Islet precursor cell (in vitro differentiated cells): Measurements from ENCODE around the gene LRRN2.
"Not testable (repeated sequence)": the region's sequence is repeated elsewhere in the genome, so short reads cannot be mapped to it uniquely, and the experiment has no call there.

Source experiments
- DNase-seq: peaks from one replicate; pipeline ENCODE4 v3.0.0-alpha.2; 2018

Gene LRRN2

GRCh38 chr1:204658295-204658694 is 27.2 kb downstream of the LRRN2 start:
- no peak for DNase-seq

GRCh38 chr1:204653590-204654340 is 31.8 kb downstream of the LRRN2 start:
- no peak for DNase-seq

- no peak for DNase-seq
Measured at GRCh38 chr1:204652497-204652896, 33.0 kb downstream of the LRRN2 start.

GRCh38 chr1:204651843-204652421 is 33.6 kb downstream of the LRRN2 start:
- no peak for DNase-seq

GRCh38 chr1:204650911-204651570 is 34.5 kb downstream of the LRRN2 start:
- no peak for DNase-seq

- DNase-seq, result no peak
Measured at GRCh38 chr1:204649721-204650521, 35.6 kb downstream of the LRRN2 start.

GRCh38 chr1:204648576-204648975 is 37.0 kb downstream of the LRRN2 start:
- DNase-seq, result no peak

GRCh38 chr1:204647805-204648153 is 37.8 kb downstream of the LRRN2 start:
- DNase-seq, result no peak

GRCh38 chr1:204647114-204647804 is 38.3 kb downstream of the LRRN2 start:
- DNase-seq, result peak; percentile 87

GRCh38 chr1:204645666-204646065 is 39.9 kb downstream of the LRRN2 start:
- DNase-seq, result no peak

GRCh38 chr1:204645251-204645650 is 40.3 kb downstream of the LRRN2 start:
- no peak for DNase-seq

GRCh38 chr1:204643503-204643902 is 42.0 kb downstream of the LRRN2 start:
- no peak for DNase-seq

GRCh38 chr1:204641936-204642335 is 43.6 kb downstream of the LRRN2 start:
- DNase-seq, result no peak

- DNase-seq, result no peak
Measured at GRCh38 chr1:204641455-204641854, 44.1 kb downstream of the LRRN2 start.

GRCh38 chr1:204640578-204640977 is 45.0 kb downstream of the LRRN2 start:
- no peak for DNase-seq

- DNase-seq, result no peak
Measured at GRCh38 chr1:204634260-204634910, 51.2 kb downstream of the LRRN2 start.

GRCh38 chr1:204633665-204634064 is 51.9 kb downstream of the LRRN2 start:
- DNase-seq, result no peak

- no peak for DNase-seq
Measured at GRCh38 chr1:204630132-204630905, 55.2 kb downstream of the LRRN2 start.

GRCh38 chr1:204629459-204629858 is 56.1 kb downstream of the LRRN2 start:
- DNase-seq, result not testable (repeated sequence)

- no peak for DNase-seq
Measured at GRCh38 chr1:204628868-204629267, 56.7 kb downstream of the LRRN2 start.

- DNase-seq, result no peak
Measured at GRCh38 chr1:204627436-204627835, 58.1 kb downstream of the LRRN2 start.
